Measurements from ENCODE around the gene UTS2B.
A peak's percentile ranks its signal among the peaks of the same experiment; 100 is the strongest.

UTS2B gene

GRCh38 chr3:191343913-191344312, 13.6 kb upstream of the UTS2B start:
- Histone ChIP-seq H3K27me3 (no peaks in the 10 kb centered on the region), H3K27ac (peak overlapping the region in 1 of 2 donors; percentile 52), H3K36me3 (no peaks in the 10 kb centered on the region), H3K4me1 (peaks cover 0 to 99% (median 54%) of the 10 kb centered on the region in 4 donors), H3K9me3 (no peaks in the 10 kb centered on the region), H3K4me3 (no peak overlapping the region)
- intact Hi-C loops (cut with DNase I; ENCODE audit: low total_unique reads), result no loop called here
- TF ChIP-seq CTCF (IDR thresholded peaks at IDR 0.05), result no peak
- DNase-seq, result no peak

GRCh38 chr3:191343115-191343514, 12.8 kb upstream of the UTS2B start:
- TF ChIP-seq CTCF (IDR thresholded peaks at IDR 0.05), result no peak
- Histone ChIP-seq H3K9me3 (no peaks in the 10 kb centered on the region), H3K4me3 (no peak overlapping the region), H3K4me1 (peaks cover 0 to 99% (median 53%) of the 10 kb centered on the region in 4 donors), H3K27me3 (no peaks in the 10 kb centered on the region), H3K36me3 (no peaks in the 10 kb centered on the region), H3K27ac (peak overlapping the region; percentile 34 to 52)
- DNase-seq, result no peak
- intact Hi-C loops (cut with DNase I; ENCODE audit: low total_unique reads), result no loop called here

- peak overlapping the region; percentile 34 to 52 for H3K27ac ChIP-seq
- no peak for DNase-seq
- H3K4me1 ChIP-seq, result peaks cover 0 to 99% (median 51%) of the 10 kb centered on the region in 4 donors
- no peaks in the 10 kb centered on the region for H3K9me3 ChIP-seq
- no peak for TF ChIP-seq CTCF (IDR thresholded peaks at IDR 0.05)
- H3K4me3 ChIP-seq, result no peak overlapping the region
- intact Hi-C loops (cut with DNase I; ENCODE audit: low total_unique reads), result no loop called here
- no peaks in the 10 kb centered on the region for H3K36me3 ChIP-seq
- no peaks in the 10 kb centered on the region for H3K27me3 ChIP-seq
Measured at GRCh38 chr3:191342411-191342810, 12.1 kb upstream of the UTS2B start.

GRCh38 chr3:191342006-191342405, 11.7 kb upstream of the UTS2B start:
- intact Hi-C loops (cut with DNase I; ENCODE audit: low total_unique reads), result no loop called here

GRCh38 chr3:191340966-191341365, 10.6 kb upstream of the UTS2B start:
- H3K4me3 ChIP-seq, result no peak overlapping the region
- peak overlapping the region in 1 of 2 donors; percentile 52 for H3K27ac ChIP-seq
- peaks cover 0 to 100% (median 49%) of the 10 kb centered on the region in 4 donors for H3K4me1 ChIP-seq
- no peak for TF ChIP-seq CTCF (IDR thresholded peaks at IDR 0.05)
- no peak for DNase-seq
- intact Hi-C loops (cut with DNase I; ENCODE audit: low total_unique reads), result no loop called here
- no peaks in the 10 kb centered on the region for H3K9me3 ChIP-seq
- H3K36me3 ChIP-seq, result no peaks in the 10 kb centered on the region
- no peaks in the 10 kb centered on the region for H3K27me3 ChIP-seq

More at GRCh38 chr3:191342006-191342405, 11.7 kb upstream of the UTS2B start:
- no peak for DNase-seq
- Histone ChIP-seq H3K36me3 (no peaks in the 10 kb centered on the region), H3K9me3 (no peaks in the 10 kb centered on the region), H3K27me3 (no peaks in the 10 kb centered on the region), H3K27ac (peak overlapping the region; percentile 34 to 52), H3K4me3 (no peak overlapping the region), H3K4me1 (peaks cover 0 to 99% (median 51%) of the 10 kb centered on the region in 4 donors)
- TF ChIP-seq CTCF (IDR thresholded peaks at IDR 0.05), result no peak

- H3K27me3 ChIP-seq, result no peaks in the 10 kb centered on the region
- TF ChIP-seq CTCF (IDR thresholded peaks at IDR 0.05), result no peak
- no peak for DNase-seq
- H3K27ac ChIP-seq, result peak overlapping the region in 1 of 2 donors; percentile 70
- no peak overlapping the region for H3K4me3 ChIP-seq
- H3K36me3 ChIP-seq, result no peaks in the 10 kb centered on the region
- intact Hi-C loops (cut with DNase I; ENCODE audit: low total_unique reads), result no loop called here
- H3K4me1 ChIP-seq, result peaks cover 0 to 100% (median 48%) of the 10 kb centered on the region in 4 donors
- H3K9me3 ChIP-seq, result no peaks in the 10 kb centered on the region
Measured at GRCh38 chr3:191340351-191340750, 10.0 kb upstream of the UTS2B start.

Data from tibial artery (tissue), 4 donors.